Gastrocnemius medialis (tissue), 4 donors: Measurements from ENCODE around the gene ROBO1.

Source experiments
- CTCF ChIP-seq, 5 experiments: fragments of 450-650 bp in 3 of 5; fragments of 200-600 bp in 2 of 5; sonication (generic) in 2 of 5; IDR thresholded peaks in 4 of 5; conservative IDR thresholded peaks in 1 of 5; 1 replicate in 4 of 5; 2 replicates in 1 of 5; pipeline ENCODE4 v1.5.1; 2016 to 2019; ENCODE audit warnings: antibody characterized with exemption in 5 of 5, mild to moderate bottlenecking in 3 of 5, moderate library complexity in 3 of 5
- POLR2A ChIP-seq, 2 donors: fragments of 450-650 bp; IDR thresholded peaks; one replicate each; pipeline ENCODE4 v1.6.1; 2017; ENCODE audit warnings: antibody characterized with exemption in 2 of 2, mild to moderate bottlenecking in 2 of 2, moderate library complexity in 2 of 2

GRCh38 chr3:79767194-79767904 lies 449 bp downstream of the ROBO1 start:
- no peak for TF ChIP-seq CTCF (IDR thresholded peaks at IDR 0.05 in 4 of 5, conservative IDR thresholded peaks at IDR 0.05 in 1 of 5)
- TF ChIP-seq POLR2A (IDR thresholded peaks at IDR 0.05) = no peak
